Esophagus squamous epithelium (tissue), 5 donors: Measurements from ENCODE around the gene LRRIQ4. TPM values are rescaled to one million over a fixed set of nuclear protein-coding genes. Genes with fewer than 3 reads are reported as not detected.

ENCODE experiments used
- DNase-seq: peaks from one replicate; lab custom pipeline; 2025; lab: John Stamatoyannopoulos, UW
- H3K27ac ChIP-seq, 4 donors: fragments of 200-600 bp; sonication (generic); one replicate each; pipeline ENCODE4 v1.5.1; 2016 to 2019; ENCODE audit warnings: mild to moderate bottlenecking in 1 of 4
- H3K27me3 ChIP-seq, 4 donors: fragments of 200-600 bp; sonication (generic); 1 replicate in 3 of 4; 2 replicates in 1 of 4; pipeline versions ENCODE4 v1.5.1 to v1.6.0; 2017 to 2021; ENCODE audit warnings: antibody characterized with exemption in 1 of 4
- H3K36me3 ChIP-seq, 3 donors: fragments of 200-600 bp; sonication (generic); one replicate each; pipeline ENCODE4 v1.5.1; 2016 to 2019
- H3K4me1 ChIP-seq, 3 donors: fragments of 200-600 bp; sonication (generic); one replicate each; pipeline ENCODE4 v1.5.1; 2017 to 2019
- H3K4me3 ChIP-seq, 4 donors: fragments of 200-600 bp; sonication (generic); 1 replicate in 3 of 4; 2 replicates in 1 of 4; pipeline ENCODE4 v1.5.1; 2016 to 2019; ENCODE audit warnings: mild to moderate bottlenecking in 2 of 4, moderate library complexity in 1 of 4
- H3K9me3 ChIP-seq, 3 donors: fragments of 200-600 bp; sonication (generic); one replicate each; pipeline ENCODE4 v1.5.1; 2016 to 2019
- CTCF ChIP-seq, 6 experiments: fragments of 450-650 bp in 4 of 6; fragments of 200-600 bp in 2 of 6; sonication (generic) in 2 of 6; IDR thresholded peaks; one replicate each; pipeline ENCODE4 v1.5.1; 2016 to 2019; ENCODE audit warnings: antibody characterized with exemption in 6 of 6, mild to moderate bottlenecking in 4 of 6, moderate library complexity in 4 of 6
- POLR2A ChIP-seq, 4 donors: fragments of 450-650 bp; IDR thresholded peaks; one replicate each; pipeline ENCODE4 v1.6.1; 2017; ENCODE audit warnings: antibody characterized with exemption in 4 of 4, mild to moderate bottlenecking in 4 of 4, moderate library complexity in 3 of 4
- WGBS, 2 donors: methylation state at CpG; one replicate each; pipeline ENCODE4 v1.1.5; 2018; 5-methylcytosine and 5-hydroxymethylcytosine counted together
- intact Hi-C: fragments of 100-400 bp; cut with DNase I; formaldehyde crosslinking; loops from one replicate; pipeline ENCODE4 v1.15.0; 2022
- total RNA-seq, 4 donors: library from RNA; depleted of rRNA; stranded (reverse); fragments of >200 nt; gene quantifications; one replicate each; pipeline ENCODE4 v1.1.0, GENCODE V29; 2016
- donor health status: DM: yes; HTN: yes; CAD: no.

The LRRIQ4 gene
- not detected for total RNA-seq

- H3K9me3 ChIP-seq: peaks cover 0 to 11% (median 3%) of the 10 kb centered on the region in 3 donors
- peaks cover 0 to 11% (median 0%) of the 10 kb centered on the region in 4 donors for H3K27me3 ChIP-seq
- peak within 1 kb of the TSS; percentile 42 to 85 (median 62) for H3K4me3 ChIP-seq
- intact Hi-C loops: no loop called here
- DNase-seq: peak; percentile 19
- H3K4me1 ChIP-seq: peaks cover 12 to 33% (median 13%) of the 10 kb centered on the region in 3 donors
- WGBS, 2 donors: 10 to 53% methylated on average over 2 to 22 of the region's 56 CpGs
- TF ChIP-seq POLR2A (IDR thresholded peaks at IDR 0.05) (no peak), CTCF (IDR thresholded peaks at IDR 0.05) (no peak)
- peak within 1 kb of the TSS; percentile 41 to 81 (median 68) for H3K27ac ChIP-seq
- no peaks in the 10 kb centered on the region for H3K36me3 ChIP-seq
Observed at GRCh38 chr3:169812332-169813235, at the start of gene LRRIQ4, which contains the start of gene LRRC34. Gene LRRIQ4 (plus strand): TSS chr3:169812870. CDS start chr3:169821922, 9,052 bp downstream. Gene LRRC34 (minus strand): TSS chr3:169812904. CDS start chr3:169812548, 356 bp downstream.

- peak; percentile 9 for DNase-seq
- intact Hi-C loops: no loop called here
Observed at GRCh38 chr3:169764312-169764881, 48.3 kb upstream of the LRRIQ4 start.

GRCh38 chr3:169764882-169765612 lies 47.6 kb upstream of the LRRIQ4 start, which contains the start of gene TERC:
Gene TERC (minus strand): TSS chr3:169765060.
- peak; percentile 73 for DNase-seq
- peak in 3 of 4 donors; percentile 79 to 98 (median 97) for TF ChIP-seq POLR2A (IDR thresholded peaks at IDR 0.05)
- TF ChIP-seq CTCF (IDR thresholded peaks at IDR 0.05): no peak
- Histone ChIP-seq H3K27me3 (no peaks in the 10 kb centered on the region), H3K27ac (peak within 1 kb of the TSS; percentile 98 to 100 (median 99)), H3K9me3 (no peaks in the 10 kb centered on the region), H3K4me1 (peaks cover 0 to 20% (median 6%) of the 10 kb centered on the region in 3 donors), H3K36me3 (no peaks in the 10 kb centered on the region), H3K4me3 (peak within 1 kb of the TSS; percentile 89 to 94 (median 94))
- 7 to 8% methylated on average over 25 to 38 of the region's 42 CpGs for WGBS, 2 donors
- intact Hi-C loops: no loop called here

More at GRCh38 chr3:169764312-169764881, 48.3 kb upstream of the LRRIQ4 start:
- Histone ChIP-seq H3K27me3 (no peaks in the 10 kb centered on the region), H3K4me1 (peaks cover 0 to 20% (median 6%) of the 10 kb centered on the region in 3 donors), H3K36me3 (no peaks in the 10 kb centered on the region), H3K27ac (peak overlapping the region; percentile 98 to 100 (median 99)), H3K9me3 (no peaks in the 10 kb centered on the region), H3K4me3 (peak overlapping the region; percentile 89 to 94 (median 94))
- WGBS, 2 donors: 0 to 2% methylated on average over 7 to 10 of the region's 46 CpGs
- TF ChIP-seq CTCF (IDR thresholded peaks at IDR 0.05) (no peak), POLR2A (IDR thresholded peaks at IDR 0.05) (no peak)

- peak; percentile 15 for DNase-seq
- H3K4me3 ChIP-seq: peak within 1 kb of the TSS; percentile 39 to 87 (median 67)
- peak within 1 kb of the TSS; percentile 81 to 95 (median 89) for H3K27ac ChIP-seq
- intact Hi-C loops: no loop called here
- H3K36me3 ChIP-seq: peaks cover 0 to 5% (median 0%) of the 10 kb centered on the region in 3 donors
- peak in 1 of 4 donors; percentile 56 for TF ChIP-seq POLR2A (IDR thresholded peaks at IDR 0.05)
- no peak for TF ChIP-seq CTCF (IDR thresholded peaks at IDR 0.05)
- H3K9me3 ChIP-seq: no peaks in the 10 kb centered on the region
- peaks cover 6 to 18% (median 9%) of the 10 kb centered on the region in 3 donors for H3K4me1 ChIP-seq
- H3K27me3 ChIP-seq: no peaks in the 10 kb centered on the region
- 0 to 2% methylated on average over 10 to 16 of the region's 51 CpGs for WGBS, 2 donors
Observed at GRCh38 chr3:169769287-169770181, 43.1 kb upstream of the LRRIQ4 start, which contains the start of gene ACTRT3. Gene ACTRT3 (minus strand): TSS chr3:169769561. CDS start chr3:169769520, 41 bp downstream.
